OCI-LY1 (cell line): ENCODE data around the gene ZFX.

Experiments
- H2AFZ ChIP-seq: fragments of 200-600 bp; sonication (generic), shearing (Covaris generic); 2 replicates; pipeline ENCODE4 v1.6.0; 2014; ENCODE audit warnings: antibody characterized with exemption, mild to moderate bottlenecking, low read length
- H3F3A ChIP-seq: fragments of 200-600 bp; sonication (generic), shearing (Covaris generic); 2 replicates; pipeline ENCODE4 v1.6.0; 2014; ENCODE audit warnings: mild to moderate bottlenecking, antibody characterized with exemption, low read length, moderate library complexity; ENCODE audit not compliant: insufficient read depth
- H3K27ac ChIP-seq: fragments of 200-600 bp; sonication (generic); 2 replicates; pipeline ENCODE4 v1.5.1; 2014; ENCODE audit warnings: low read length, mixed run types, mild to moderate bottlenecking, low read depth; ENCODE audit not compliant: poor library complexity, severe bottlenecking
- H3K27me3 ChIP-seq: fragments of 200-600 bp; sonication (generic); 2 replicates; pipeline ENCODE4 v1.6.0; 2014; ENCODE audit warnings: antibody characterized with exemption, mild to moderate bottlenecking, low read length, moderate library complexity; ENCODE audit not compliant: insufficient read depth
- H3K36me3 ChIP-seq: fragments of 200-600 bp; sonication (generic); 2 replicates; pipeline ENCODE4 v1.6.1; 2014; ENCODE audit warnings: mild to moderate bottlenecking, antibody characterized with exemption, low read length, moderate library complexity, mixed read lengths; ENCODE audit not compliant: insufficient read depth
- H3K4me1 ChIP-seq: fragments of 200-600 bp; sonication (generic); 2 replicates; pipeline ENCODE4 v1.5.1; 2014; ENCODE audit warnings: mild to moderate bottlenecking, low read length, moderate library complexity; ENCODE audit not compliant: insufficient read depth, severe bottlenecking
- H3K4me2 ChIP-seq: fragments of 200-600 bp; sonication (generic), shearing (Covaris generic); 2 replicates; pipeline ENCODE4 v1.6.1; 2014; ENCODE audit warnings: low read length
- H3K4me3 ChIP-seq: fragments of 200-600 bp; sonication (generic); 2 replicates; pipeline ENCODE4 v1.5.1; 2014; ENCODE audit warnings: low read length, low read depth, mild to moderate bottlenecking, mixed read lengths; ENCODE audit not compliant: poor library complexity, severe bottlenecking
- H3K79me2 ChIP-seq: fragments of 200-600 bp; shearing (Covaris generic); 2 replicates; pipeline ENCODE4 v1.6.1; 2016; ENCODE audit warnings: mixed run types, low read length, mixed read lengths; ENCODE audit not compliant: insufficient read depth
- H3K9ac ChIP-seq: fragments of 200-600 bp; sonication (generic), shearing (Covaris generic); 2 replicates; pipeline ENCODE4 v1.6.1; 2014; ENCODE audit warnings: mild to moderate bottlenecking, low read length, mixed read lengths
- H3K9me2 ChIP-seq: fragments of 200-600 bp; sonication (generic), shearing (Covaris generic); 2 replicates; pipeline ENCODE4 v1.6.1; 2014; ENCODE audit warnings: low read depth, mild to moderate bottlenecking, low read length, mixed read lengths
- H3K9me3 ChIP-seq: fragments of 200-600 bp; shearing (Covaris generic); 2 replicates; pipeline ENCODE4 v1.6.1; 2014; ENCODE audit warnings: low read length, mixed read lengths
- H4K20me1 ChIP-seq: fragments of 200-600 bp; sonication (generic), shearing (Covaris generic); 2 replicates; pipeline ENCODE4 v1.6.0; 2016; ENCODE audit warnings: mild to moderate bottlenecking, low read length; ENCODE audit not compliant: insufficient read depth
- EZH2 ChIP-seq: fragments of 200-600 bp; sonication (generic), shearing (Covaris generic); IDR thresholded peaks from 2 replicates; pipeline ENCODE4 v1.8.0; 2017; ENCODE audit warnings: borderline replicate concordance, mixed run types, mild to moderate bottlenecking, antibody characterized with exemption, low read length, moderate library complexity, mixed read lengths
- TF ChIP-seq, protein P1 (sequence below): fragments of 200-600 bp; sonication (generic), shearing (Covaris generic); IDR thresholded peaks from 2 replicates; pipeline ENCODE4 v1.5.1; 2017; ENCODE audit warnings: mild to moderate bottlenecking, antibody characterized with exemption, low read length, moderate library complexity, mixed read lengths

The ZFX gene

GRCh38 chrX:24228596-24228995, 79.1 kb downstream of the ZFX start:
- Histone ChIP-seq H3K9ac (no peak overlapping the region), H3K36me3 (no peaks in the 10 kb centered on the region), H4K20me1 (no peaks in the 10 kb centered on the region), H3F3A (no peaks in the 10 kb centered on the region), H3K9me3 (no peaks in the 10 kb centered on the region), H3K9me2 (no peaks in the 10 kb centered on the region), H3K4me2 (no peak overlapping the region), H3K27ac (no peak overlapping the region), H3K27me3 (no peaks in the 10 kb centered on the region), H3K79me2 (no peaks in the 10 kb centered on the region), H3K4me3 (no peak overlapping the region), H2AFZ (no peak overlapping the region), H3K4me1 (no peaks in the 10 kb centered on the region)
- TF ChIP-seq EZH2, result no peak
- TF ChIP-seq, protein P1, sequence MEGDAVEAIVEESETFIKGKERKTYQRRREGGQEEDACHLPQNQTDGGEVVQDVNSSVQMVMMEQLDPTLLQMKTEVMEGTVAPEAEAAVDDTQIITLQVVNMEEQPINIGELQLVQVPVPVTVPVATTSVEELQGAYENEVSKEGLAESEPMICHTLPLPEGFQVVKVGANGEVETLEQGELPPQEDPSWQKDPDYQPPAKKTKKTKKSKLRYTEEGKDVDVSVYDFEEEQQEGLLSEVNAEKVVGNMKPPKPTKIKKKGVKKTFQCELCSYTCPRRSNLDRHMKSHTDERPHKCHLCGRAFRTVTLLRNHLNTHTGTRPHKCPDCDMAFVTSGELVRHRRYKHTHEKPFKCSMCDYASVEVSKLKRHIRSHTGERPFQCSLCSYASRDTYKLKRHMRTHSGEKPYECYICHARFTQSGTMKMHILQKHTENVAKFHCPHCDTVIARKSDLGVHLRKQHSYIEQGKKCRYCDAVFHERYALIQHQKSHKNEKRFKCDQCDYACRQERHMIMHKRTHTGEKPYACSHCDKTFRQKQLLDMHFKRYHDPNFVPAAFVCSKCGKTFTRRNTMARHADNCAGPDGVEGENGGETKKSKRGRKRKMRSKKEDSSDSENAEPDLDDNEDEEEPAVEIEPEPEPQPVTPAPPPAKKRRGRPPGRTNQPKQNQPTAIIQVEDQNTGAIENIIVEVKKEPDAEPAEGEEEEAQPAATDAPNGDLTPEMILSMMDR, result no peak

DNA sequence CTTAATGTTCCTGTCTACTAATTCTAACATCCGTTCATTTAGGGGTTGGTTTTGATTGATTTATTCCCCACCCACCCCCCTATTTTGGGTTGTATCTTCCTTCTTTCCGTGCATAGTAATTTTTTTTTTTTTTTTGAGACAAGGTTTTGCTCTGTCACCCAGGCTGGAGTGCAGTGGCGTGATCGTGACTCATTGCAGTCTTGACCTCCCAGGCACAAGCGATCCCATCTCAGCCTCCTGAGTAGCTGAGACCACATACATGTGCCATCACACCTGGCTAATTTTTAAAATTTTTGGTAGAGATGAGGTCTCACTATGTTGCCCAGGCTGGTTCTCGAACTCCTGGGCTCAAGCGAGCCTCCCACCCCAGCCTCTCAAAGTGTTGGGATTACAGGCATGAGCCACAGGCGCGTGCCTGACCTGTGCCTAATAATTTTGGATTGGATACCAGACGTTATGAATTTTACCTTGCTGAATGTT, 79.9 kb downstream of the ZFX start:
- H3K9ac ChIP-seq, result no peak overlapping the region
- H3K4me1 ChIP-seq, result no peaks in the 10 kb centered on the region
- no peaks in the 10 kb centered on the region for H3K79me2 ChIP-seq

DNA sequence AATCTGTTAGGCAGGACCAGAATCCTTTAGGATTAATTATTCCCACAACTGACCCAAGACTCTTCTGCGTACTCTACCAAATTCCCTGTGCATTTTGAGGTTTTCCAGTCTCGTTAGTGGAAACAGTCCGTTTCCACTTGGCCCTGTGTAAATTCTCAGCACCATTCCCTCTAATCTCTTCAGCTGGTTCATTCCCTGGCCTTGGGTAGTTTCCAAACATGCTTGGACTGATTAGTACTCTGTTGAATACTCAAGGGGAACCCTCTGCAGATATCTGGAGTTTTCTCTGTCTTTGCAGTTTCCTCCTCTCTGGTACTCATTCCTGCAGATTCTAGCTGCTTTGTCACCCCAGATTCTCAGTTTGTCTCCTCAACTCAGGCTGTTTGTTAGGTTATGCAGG, 80.4 kb downstream of the ZFX start:
- H3K4me1 ChIP-seq, result no peaks in the 10 kb centered on the region
- H3K79me2 ChIP-seq, result no peaks in the 10 kb centered on the region
- no peak overlapping the region for H3K4me2 ChIP-seq
- no peaks in the 10 kb centered on the region for H3F3A ChIP-seq
- H3K9me2 ChIP-seq, result no peaks in the 10 kb centered on the region
- no peaks in the 10 kb centered on the region for H3K27me3 ChIP-seq
- TF ChIP-seq, protein P1, result no peak
- TF ChIP-seq EZH2, result no peak
- no peaks in the 10 kb centered on the region for H4K20me1 ChIP-seq
- no peak overlapping the region for H3K4me3 ChIP-seq
- no peaks in the 10 kb centered on the region for H3K9me3 ChIP-seq
- H3K9ac ChIP-seq, result no peak overlapping the region
- H3K36me3 ChIP-seq, result no peaks in the 10 kb centered on the region
- H3K27ac ChIP-seq, result no peak overlapping the region
- H2AFZ ChIP-seq, result no peak overlapping the region

More for the DNA sequence above, 79.9 kb downstream of the ZFX start:
- Histone ChIP-seq H3F3A (no peaks in the 10 kb centered on the region), H3K36me3 (no peaks in the 10 kb centered on the region), H3K4me3 (no peak overlapping the region), H3K27me3 (no peaks in the 10 kb centered on the region), H4K20me1 (no peaks in the 10 kb centered on the region), H3K9me3 (no peaks in the 10 kb centered on the region), H3K4me2 (no peak overlapping the region), H3K9me2 (no peaks in the 10 kb centered on the region), H2AFZ (no peak overlapping the region), H3K27ac (no peak overlapping the region)
- TF ChIP-seq EZH2, result no peak
- TF ChIP-seq, protein P1, result no peak
